ENCODE results near the gene GRPR. TPM values are rescaled to one million over a fixed set of nuclear protein-coding genes. Genes with fewer than 3 reads are reported as not detected.

Gene GRPR
- polyA plus RNA-seq, 1 of the 3 experiments (the other 2 are of a cell fraction): 1.2 TPM

GRCh38 chrX:16162391-16162790 is 39.0 kb downstream of the GRPR start:
- Histone ChIP-seq H3K27ac (ENCODE audit: low read depth in 2 of 2, low read length in 1 of 2) (no peak overlapping the region), H3K4me1 (ENCODE audit: control insufficient read depth in 1 of 2, insufficient read depth in 2 of 2, low read depth in 1 of 2, low read length in 1 of 2) (peaks cover 0 to 19% of the 10 kb centered on the region in 2 experiments; a peak in 1 of 4 replicates), H3K9me2 (no peaks in the 10 kb centered on the region), H3K4me3 (ENCODE audit: low read depth in 2 of 2, low read length in 1 of 2) (no peak overlapping the region), H3F3A (replicated peaks; ENCODE audit: insufficient read depth) (peaks cover 16% of the 10 kb centered on the region), H3K79me2 (ENCODE audit: insufficient read depth) (no peaks in the 10 kb centered on the region), H2AFZ (ENCODE audit: low read depth) (no peak overlapping the region), H4K20me1 (ENCODE audit: insufficient read depth) (no peaks in the 10 kb centered on the region), H3K36me3 (replicated peaks in 1 of 2; ENCODE audit: control insufficient read depth in 1 of 2, insufficient read depth in 2 of 2, low read length in 1 of 2) (no peaks in the 10 kb centered on the region), H3K27me3 (ENCODE audit: insufficient read depth) (no peaks in the 10 kb centered on the region), H3K4me2 (no peak overlapping the region), H3K9me3 (no peaks in the 10 kb centered on the region), H3K9ac (no peak overlapping the region)
- TF ChIP-seq RAD21 (IDR thresholded peaks at IDR 0.05; ENCODE audit: low read length): no peak
- ChIA-PET POLR2A (no interaction called here), CTCF (no interaction called here)
- WGBS (ENCODE audit: low lambda C conversion rate): 91% methylated on average over 3 of the region's 5 CpGs
- DNase-seq: no peak

GRCh38 chrX:16164748-16165147 is 41.4 kb downstream of the GRPR start:
- Histone ChIP-seq H3K9ac (no peak overlapping the region), H3K79me2 (ENCODE audit: insufficient read depth) (no peaks in the 10 kb centered on the region), H3F3A (replicated peaks; ENCODE audit: insufficient read depth) (peaks cover 8% of the 10 kb centered on the region), H3K9me2 (no peaks in the 10 kb centered on the region), H3K9me3 (no peaks in the 10 kb centered on the region), H3K27ac (ENCODE audit: low read depth in 2 of 2, low read length in 1 of 2) (no peak overlapping the region), H3K4me1 (ENCODE audit: control insufficient read depth in 1 of 2, insufficient read depth in 2 of 2, low read depth in 1 of 2, low read length in 1 of 2) (peaks cover 0 to 19% of the 10 kb centered on the region in 2 experiments; a peak in 1 of 4 replicates), H3K27me3 (ENCODE audit: insufficient read depth) (no peaks in the 10 kb centered on the region), H2AFZ (ENCODE audit: low read depth) (no peak overlapping the region), H3K36me3 (replicated peaks in 1 of 2; ENCODE audit: control insufficient read depth in 1 of 2, insufficient read depth in 2 of 2, low read length in 1 of 2) (no peaks in the 10 kb centered on the region), H4K20me1 (ENCODE audit: insufficient read depth) (no peaks in the 10 kb centered on the region), H3K4me2 (no peak overlapping the region), H3K4me3 (ENCODE audit: low read depth in 2 of 2, low read length in 1 of 2) (no peak overlapping the region)
- no peak for DNase-seq
- ChIA-PET CTCF (no interaction called here), POLR2A (no interaction called here)
- 43% methylated on average over 3 of the region's 3 CpGs for WGBS (ENCODE audit: low lambda C conversion rate)
- TF ChIP-seq NRF1 (IDR thresholded peaks at IDR 0.05; ENCODE audit: low read depth, low read length) (no peak), SIN3A (IDR thresholded peaks at IDR 0.05; ENCODE audit: borderline replicate concordance, low read depth, low read length) (no peak), TEAD4 (IDR thresholded peaks at IDR 0.05; ENCODE audit: borderline replicate concordance, insufficient read depth) (no peak), ELF1 (IDR thresholded peaks at IDR 0.05) (no peak), YY1 (IDR thresholded peaks at IDR 0.05; ENCODE audit: low read depth) (no peak), TCF12 (IDR thresholded peaks at IDR 0.05) (no peak), RCOR1 (IDR thresholded peaks at IDR 0.05; ENCODE audit: low read length) (no peak), SMC3 (IDR thresholded peaks at IDR 0.05; ENCODE audit: low read depth, low read length) (no peak), GABPA (IDR thresholded peaks at IDR 0.05; ENCODE audit: low read depth) (no peak), NFIC (IDR thresholded peaks at IDR 0.05; ENCODE audit: borderline replicate concordance) (no peak), USF2 (IDR thresholded peaks at IDR 0.05; ENCODE audit: borderline replicate concordance, low read depth, low read length) (no peak)

- no peak within 1 kb of the TSS for H2AFZ ChIP-seq (ENCODE audit: low read depth)
- H3K36me3 ChIP-seq (replicated peaks in 1 of 2; ENCODE audit: control insufficient read depth in 1 of 2, insufficient read depth in 2 of 2, low read length in 1 of 2): no peaks in the 10 kb centered on the region
- no peaks in the 10 kb centered on the region for H3K9me3 ChIP-seq
- ChIA-PET CTCF (no interaction called here), POLR2A (no interaction called here)
- DNase-seq: no peak
- H4K20me1 ChIP-seq (ENCODE audit: insufficient read depth): no peaks in the 10 kb centered on the region
- H3K27ac ChIP-seq (ENCODE audit: low read depth in 2 of 2, low read length in 1 of 2): no peak within 1 kb of the TSS
- no peak within 1 kb of the TSS for H3K4me3 ChIP-seq (ENCODE audit: low read depth in 2 of 2, low read length in 1 of 2)
- H3K4me1 ChIP-seq (ENCODE audit: control insufficient read depth in 1 of 2, insufficient read depth in 2 of 2, low read depth in 1 of 2, low read length in 1 of 2): 0 out of 4 replicates have a peak, but pooled peaks cover 0 to 11% of the 10 kb centered on the region in 2 experiments
- WGBS (ENCODE audit: low lambda C conversion rate): 48% methylated on average over 5 of the region's 5 CpGs
- no peak within 1 kb of the TSS for H3K4me2 ChIP-seq
- no peak within 1 kb of the TSS for H3K9ac ChIP-seq
- H3F3A ChIP-seq (replicated peaks; ENCODE audit: insufficient read depth): no peaks in the 10 kb centered on the region
- H3K27me3 ChIP-seq (ENCODE audit: insufficient read depth): no peaks in the 10 kb centered on the region
- TF ChIP-seq MAX (IDR thresholded peaks at IDR 0.05; ENCODE audit: low read depth) (no peak), CTCF (IDR thresholded peaks at IDR 0.05) (no peak), GATA2 (CRISPR knock-in tag; IDR thresholded peaks at IDR 0.05) (no peak), PBX3 (IDR thresholded peaks at IDR 0.05) (no peak), JUND (IDR thresholded peaks at IDR 0.05) (no peak)
- H3K79me2 ChIP-seq (ENCODE audit: insufficient read depth): no peaks in the 10 kb centered on the region
- no peaks in the 10 kb centered on the region for H3K9me2 ChIP-seq
These were observed 43.8 kb downstream of the GRPR start, which contains the start of gene MAGEB17 for GRCh38 chrX:16167181-16167580. Gene MAGEB17, plus strand, starts transcription at chrX:16167481. Its CDS starts 2,902 bp downstream, at chrX:16170383.
